ENCODE measurements around the gene ADAM22.

GRCh38 chr7:88212918-88213317 lies 278.9 kb downstream of the ADAM22 start:
- TF ChIP-seq CTCF (IDR thresholded peaks at IDR 0.05; ENCODE audit: low read depth, low read length) (no peak), EZH2phosphoT487 (IDR thresholded peaks at IDR 0.05; ENCODE audit: low read depth) (no peak)

Measured in OCI-LY3 (cell line).